H1 (cell line): ENCODE measurements around the gene OR13A1. TPM values are rescaled to one million over a fixed set of nuclear protein-coding genes. Genes with fewer than 3 reads are reported as not detected.

ENCODE experiments used
- BACH1 ChIP-seq: IDR thresholded peaks from 2 replicates; pipeline ENCODE4 v1.6.1; 2012; ENCODE audit warnings: low read length, improper control_type of control experiment
- KDM1A ChIP-seq: fragments of 200-600, 300-600 bp; sonication (generic); IDR thresholded peaks from 2 replicates; pipeline ENCODE4 v1.7.1; 2016; ENCODE audit warnings: mild to moderate bottlenecking, low read length, borderline replicate concordance
- KDM4A ChIP-seq: IDR thresholded peaks from one replicate; pipeline ENCODE4 v1.7.1; 2012; ENCODE audit warnings: low read depth, mild to moderate bottlenecking, moderate library complexity, low read length, inconsistent platforms; ENCODE audit not compliant: severe bottlenecking
- RBBP5 ChIP-seq: IDR thresholded peaks from 2 replicates; pipeline ENCODE4 v1.7.1; 2012; ENCODE audit warnings: low read depth, mild to moderate bottlenecking, inconsistent platforms, low read length, moderate library complexity, borderline replicate concordance
- polyA plus RNA-seq, 7 experiments: library from polyadenylated mRNA; depleted of rRNA in 3 of 7; stranded (reverse) in 5 of 7; unstranded in 2 of 7; fragments of >200 nt in 5 of 7; fragments of 200-250 nt in 2 of 7; gene quantifications; 1 replicate in 5 of 7; 2 replicates in 1 of 7; 4 replicates in 1 of 7; pipeline versions ENCODE4 v1.2.1 to v1.2.3, GENCODE V29; 2011 to 2013; ENCODE audit warnings: missing spikeins in 2 of 7, mixed read lengths in 2 of 7
- total RNA-seq: library from RNA; stranded (reverse); fragmentation: NEBNext Ultra II Directional; extraction: Animal tissue kit (Norgen Biotek cat#: 25700); gene quantifications from 2 replicates; pipeline ENCODE4 v1.2.1, GENCODE V29; 2021

OR13A1 gene
- total and polyA plus RNA-seq, 2 of the 8 experiments (the other 6 are each of a cell fraction or from before 2014, with no cell fraction given) = 0.53 TPM; not detected in 1

DNA sequence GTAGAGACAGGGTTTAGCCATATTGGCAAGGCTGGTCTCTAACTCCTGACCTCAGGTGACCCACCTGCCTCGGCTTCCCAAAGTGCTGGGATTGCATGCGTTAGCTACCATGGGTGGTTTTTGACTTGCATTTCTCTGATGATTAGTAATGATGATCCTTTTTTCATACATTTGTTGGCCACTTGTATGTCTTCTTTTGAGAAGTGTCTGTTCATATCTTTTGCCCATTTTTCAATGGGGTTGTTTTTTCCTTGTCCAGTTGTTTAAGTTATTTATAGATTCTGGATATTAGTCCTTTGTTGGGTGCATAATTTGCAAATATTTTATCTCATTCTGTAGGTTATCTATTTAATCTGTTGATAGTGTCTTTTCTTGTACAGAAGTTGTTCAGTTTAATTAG is 4.3 kb upstream of the OR13A1 start (continued):
- TF ChIP-seq BACH1 (no peak), RBBP5 (no peak), KDM4A (no peak), KDM1A (no peak)
